Stimulated activated CD8-positive, alpha-beta memory T cell treated with anti-CD3 and anti-CD28 coated beads, Interleukin-15, amount 100 ng/mL, for 24 hours (primary cell): ENCODE data around the gene PYHIN1.

Experiments
- DNase-seq: peaks from one replicate; pipeline ENCODE4 v3.0.0-alpha.2; 2020; ENCODE audit warnings: low read depth

Gene PYHIN1

GRCh38 chr1:159014851-159015250 lies 83.5 kb downstream of the PYHIN1 start:
- DNase-seq: no peak

GRCh38 chr1:159015440-159015909 lies 84.1 kb downstream of the PYHIN1 start:
- no peak for DNase-seq

DNA sequence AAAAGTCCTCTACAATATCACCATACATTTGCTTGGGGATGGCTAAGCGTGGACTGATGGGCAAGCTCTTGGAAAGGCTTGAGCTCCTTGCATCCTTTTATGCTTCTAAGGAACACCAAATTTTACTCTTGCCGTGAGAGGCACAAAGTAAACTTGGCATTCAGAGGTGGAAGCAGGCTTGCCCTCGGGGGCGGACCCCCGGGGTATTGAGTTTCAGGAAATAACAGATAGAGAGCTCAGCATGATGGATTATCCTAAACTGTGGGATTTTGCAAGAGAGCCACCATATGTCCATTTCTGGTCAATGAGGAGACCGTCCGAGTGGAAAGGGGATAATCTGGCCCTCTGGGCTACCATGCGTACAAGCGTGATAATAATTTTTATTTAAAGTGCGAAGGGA lies 92.4 kb downstream of the PYHIN1 start:
- no peak for DNase-seq

DNA sequence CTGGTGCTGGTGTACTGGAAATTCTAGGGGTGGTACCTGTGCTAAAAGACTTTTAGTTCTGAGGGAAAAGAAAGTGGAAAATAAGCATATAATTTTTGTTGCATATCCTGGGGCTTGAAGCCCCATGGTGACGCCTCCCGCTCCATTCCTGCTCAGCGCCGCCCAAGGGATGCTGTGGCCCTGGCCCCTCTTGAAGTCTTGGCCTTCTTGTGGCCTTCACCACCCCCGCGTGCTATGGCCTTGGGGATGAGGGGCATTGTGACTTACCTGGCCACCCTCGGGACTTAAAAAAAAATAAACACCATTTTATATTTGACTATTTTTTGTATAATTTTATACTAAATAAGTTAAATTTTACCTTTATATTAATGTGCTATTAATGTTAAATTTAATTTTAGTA lies 93.7 kb downstream of the PYHIN1 start:
- no peak for DNase-seq
